Measurements from ENCODE around the gene PBX1.

Gene PBX1

DNA sequence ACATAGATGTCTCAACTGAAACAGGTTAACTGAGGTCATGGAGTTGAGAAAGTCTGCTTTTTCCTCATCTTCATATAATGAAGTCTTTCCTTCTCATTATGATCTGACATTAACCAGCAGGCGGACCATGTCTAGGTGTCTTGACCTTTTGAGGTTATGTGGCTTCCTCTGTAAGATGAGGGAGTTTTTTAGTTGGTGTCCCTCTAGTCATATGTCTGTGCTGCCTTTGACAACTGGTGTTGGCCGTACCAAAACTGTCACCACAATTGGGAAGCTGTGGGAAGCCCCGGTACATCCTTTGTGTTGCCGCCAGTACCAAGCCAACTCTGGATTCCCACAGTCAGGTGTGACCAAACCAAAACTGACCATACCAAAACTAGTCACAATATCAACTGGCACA is 105.1 kb downstream of the PBX1 start:
- FAIRE-seq (no peak), DNase-seq (ENCODE audit: insufficient read length, low spot score) (no peak)
- TF ChIP-seq SPI1 (IDR thresholded peaks at IDR 0.05; ENCODE audit: low read depth, low read length): no peak
- TF ChIP-seq POLR2AphosphoS5 (IDR thresholded peaks at IDR 0.05; ENCODE audit: low read depth, low read length): no peak
- no peak for TF ChIP-seq TAF1 (IDR thresholded peaks at IDR 0.05; ENCODE audit: low read depth, low read length)
- no peak for TF ChIP-seq PAX5 (IDR thresholded peaks at IDR 0.05; ENCODE audit: insufficient read depth, low read length, severe bottlenecking)

DNA sequence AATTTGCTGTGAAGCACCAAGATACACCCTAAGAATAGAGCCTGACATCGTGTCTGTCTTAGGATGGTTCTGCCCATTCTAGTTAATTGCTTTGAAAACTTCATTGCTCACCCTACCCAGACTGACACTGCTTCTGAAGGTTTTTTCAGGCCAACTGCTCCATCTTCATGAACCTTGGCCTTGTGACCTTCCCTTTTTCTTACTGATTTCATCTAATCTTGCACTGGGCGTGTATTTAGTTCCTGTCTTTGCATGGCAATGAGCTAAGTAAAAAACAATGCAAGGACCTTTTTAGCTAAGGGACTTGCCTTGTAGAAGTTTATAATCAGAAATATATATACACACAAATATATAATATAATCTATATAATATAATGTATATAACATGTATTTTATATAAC is 108.0 kb downstream of the PBX1 start:
- TF ChIP-seq TAF1 (IDR thresholded peaks at IDR 0.05; ENCODE audit: low read depth, low read length) (no peak), POLR2AphosphoS5 (IDR thresholded peaks at IDR 0.05; ENCODE audit: low read depth, low read length) (no peak), PAX5 (IDR thresholded peaks at IDR 0.05; ENCODE audit: insufficient read depth, low read length, severe bottlenecking) (no peak), POU2F2 (IDR thresholded peaks at IDR 0.05; ENCODE audit: low read depth, low read length) (no peak), SPI1 (IDR thresholded peaks at IDR 0.05; ENCODE audit: low read depth, low read length) (no peak), POLR2A (IDR thresholded peaks at IDR 0.05; ENCODE audit: low read depth, low read length) (no peak)
- FAIRE-seq (no peak), DNase-seq (ENCODE audit: insufficient read length, low spot score) (no peak)

DNA sequence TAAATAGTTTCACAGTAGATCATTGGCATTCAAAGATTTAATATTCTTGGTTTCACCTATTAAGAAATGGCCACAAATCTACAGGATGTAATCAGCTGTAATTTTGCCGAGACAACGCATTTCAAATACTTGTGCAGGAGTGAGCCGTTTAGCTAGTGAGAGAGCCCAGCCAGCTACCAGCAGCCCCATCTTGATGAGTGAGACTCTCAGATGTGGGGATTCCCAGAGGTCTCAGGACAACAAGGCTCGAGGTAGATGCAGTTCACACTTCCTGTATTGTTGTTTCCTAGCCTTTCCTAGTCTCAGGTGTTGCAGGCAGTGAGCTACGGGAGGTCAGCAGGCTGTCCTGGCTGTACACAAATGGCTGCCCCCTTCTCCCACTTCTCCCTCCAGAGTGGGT is 108.6 kb downstream of the PBX1 start:
- TF ChIP-seq POLR2A (IDR thresholded peaks at IDR 0.05; ENCODE audit: low read depth, low read length) (no peak), POU2F2 (IDR thresholded peaks at IDR 0.05; ENCODE audit: low read depth, low read length) (no peak), TAF1 (IDR thresholded peaks at IDR 0.05; ENCODE audit: low read depth, low read length) (no peak), POLR2AphosphoS5 (IDR thresholded peaks at IDR 0.05; ENCODE audit: low read depth, low read length) (no peak), SPI1 (IDR thresholded peaks at IDR 0.05; ENCODE audit: low read depth, low read length) (no peak), PAX5 (IDR thresholded peaks at IDR 0.05; ENCODE audit: insufficient read depth, low read length, severe bottlenecking) (no peak)
- FAIRE-seq (no peak), DNase-seq (ENCODE audit: insufficient read length, low spot score) (no peak)

DNA sequence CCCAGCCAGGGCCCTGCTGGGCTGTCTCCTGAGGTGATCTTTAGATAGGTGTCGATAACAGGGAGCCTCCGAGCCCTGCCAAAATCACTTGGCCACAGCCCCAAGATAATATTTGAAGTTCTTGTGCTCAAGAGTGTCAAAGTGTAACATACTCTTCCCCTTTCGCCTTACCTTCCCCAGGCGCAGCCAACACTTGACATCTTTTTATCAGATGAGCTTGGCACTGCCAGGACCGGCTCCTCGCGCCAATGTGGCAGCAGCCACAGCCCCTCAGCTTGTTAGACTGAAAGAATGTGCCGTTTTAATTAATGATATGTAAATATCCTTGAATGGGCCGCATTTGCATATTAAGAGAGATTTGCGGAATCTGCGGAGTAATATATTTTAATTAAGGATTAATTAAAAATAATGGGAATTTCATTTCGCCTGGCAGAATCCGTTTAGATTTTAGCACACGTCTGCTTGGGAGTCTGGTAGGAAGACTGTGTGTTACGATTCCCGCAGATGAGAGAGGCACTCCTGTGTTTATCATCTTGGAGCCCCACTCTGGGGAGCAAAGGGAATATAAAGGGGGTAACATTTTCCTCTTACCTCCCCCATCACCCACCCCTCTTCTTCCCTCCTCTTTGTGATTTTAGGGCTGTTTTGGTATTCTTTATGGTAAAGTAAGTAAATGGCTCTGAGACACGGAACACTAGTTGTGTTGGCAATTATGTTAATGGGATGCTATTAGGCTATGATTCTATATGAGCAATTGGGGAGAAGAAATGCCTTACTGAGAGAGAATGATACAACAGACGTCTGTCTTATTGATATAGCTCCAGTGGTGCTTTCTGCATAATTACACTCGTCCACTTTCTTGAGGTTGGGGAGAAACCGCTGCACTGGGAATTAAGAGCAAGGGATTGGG is 109.8 kb downstream of the PBX1 start:
- FAIRE-seq (no peak), DNase-seq (ENCODE audit: insufficient read length, low spot score) (no peak)
- TF ChIP-seq POU2F2 (IDR thresholded peaks at IDR 0.05; ENCODE audit: low read depth, low read length): no peak
- no peak for TF ChIP-seq POLR2AphosphoS5 (IDR thresholded peaks at IDR 0.05; ENCODE audit: low read depth, low read length)
- TF ChIP-seq SPI1 (IDR thresholded peaks at IDR 0.05; ENCODE audit: low read depth, low read length): no peak
- no peak for TF ChIP-seq TAF1 (IDR thresholded peaks at IDR 0.05; ENCODE audit: low read depth, low read length)
- no peak for TF ChIP-seq PAX5 (IDR thresholded peaks at IDR 0.05; ENCODE audit: insufficient read depth, low read length, severe bottlenecking)
- no peak for TF ChIP-seq POLR2A (IDR thresholded peaks at IDR 0.05; ENCODE audit: low read depth, low read length)

DNA sequence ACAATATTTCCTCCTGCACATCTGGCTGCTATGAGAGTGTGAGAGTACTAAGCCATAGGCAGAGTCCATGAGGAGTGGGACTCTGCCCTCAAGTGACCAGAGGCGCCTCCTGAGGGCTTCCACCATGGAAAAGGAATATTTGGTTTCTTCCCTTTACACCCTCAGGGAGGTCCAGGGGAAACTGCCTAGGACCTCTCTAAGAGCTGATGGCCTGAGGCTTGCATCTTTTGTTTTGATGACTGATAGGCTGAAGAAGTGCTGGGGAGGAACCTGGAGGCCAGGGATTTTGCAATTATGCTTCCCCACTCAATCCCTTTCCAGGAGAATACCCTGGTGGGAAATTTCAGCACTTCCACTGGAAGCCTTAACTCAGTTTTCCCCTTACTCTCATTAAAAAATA is 111.0 kb downstream of the PBX1 start:
- TF ChIP-seq POLR2AphosphoS5 (IDR thresholded peaks at IDR 0.05; ENCODE audit: low read depth, low read length): no peak
- no peak for TF ChIP-seq PAX5 (IDR thresholded peaks at IDR 0.05; ENCODE audit: insufficient read depth, low read length, severe bottlenecking)
- no peak for TF ChIP-seq POLR2A (IDR thresholded peaks at IDR 0.05; ENCODE audit: low read depth, low read length)
- TF ChIP-seq POU2F2 (IDR thresholded peaks at IDR 0.05; ENCODE audit: low read depth, low read length): no peak
- TF ChIP-seq SPI1 (IDR thresholded peaks at IDR 0.05; ENCODE audit: low read depth, low read length): no peak
- no peak for TF ChIP-seq TAF1 (IDR thresholded peaks at IDR 0.05; ENCODE audit: low read depth, low read length)
- DNase-seq (ENCODE audit: insufficient read length, low spot score) (no peak), FAIRE-seq (no peak)

DNA sequence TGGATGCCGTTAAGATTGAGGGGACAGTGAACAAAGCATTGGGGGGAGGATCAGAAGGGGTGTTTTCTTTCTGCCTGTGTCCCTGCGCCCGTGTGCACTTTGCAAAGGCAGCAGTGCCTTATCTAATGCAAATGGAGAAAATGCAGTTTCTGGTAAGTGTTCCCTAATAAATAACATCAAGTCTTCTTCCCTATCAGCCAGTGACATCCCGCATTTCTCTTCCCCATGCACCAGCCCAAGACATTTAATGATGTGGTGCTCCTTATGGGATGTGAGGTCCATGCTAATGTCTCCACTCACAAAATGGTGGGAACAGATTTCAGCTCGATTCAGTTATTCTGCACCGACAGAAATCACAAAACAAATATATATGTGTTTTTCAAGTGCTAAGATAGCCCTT is 111.8 kb downstream of the PBX1 start:
- no peak for FAIRE-seq
- TF ChIP-seq TAF1 (IDR thresholded peaks at IDR 0.05; ENCODE audit: low read depth, low read length) (no peak), POU2F2 (IDR thresholded peaks at IDR 0.05; ENCODE audit: low read depth, low read length) (no peak), SPI1 (IDR thresholded peaks at IDR 0.05; ENCODE audit: low read depth, low read length) (no peak), POLR2AphosphoS5 (IDR thresholded peaks at IDR 0.05; ENCODE audit: low read depth, low read length) (no peak), PAX5 (IDR thresholded peaks at IDR 0.05; ENCODE audit: insufficient read depth, low read length, severe bottlenecking) (no peak), POLR2A (IDR thresholded peaks at IDR 0.05; ENCODE audit: low read depth, low read length) (no peak)
- DNase-seq (ENCODE audit: insufficient read length, low spot score): no peak

DNA sequence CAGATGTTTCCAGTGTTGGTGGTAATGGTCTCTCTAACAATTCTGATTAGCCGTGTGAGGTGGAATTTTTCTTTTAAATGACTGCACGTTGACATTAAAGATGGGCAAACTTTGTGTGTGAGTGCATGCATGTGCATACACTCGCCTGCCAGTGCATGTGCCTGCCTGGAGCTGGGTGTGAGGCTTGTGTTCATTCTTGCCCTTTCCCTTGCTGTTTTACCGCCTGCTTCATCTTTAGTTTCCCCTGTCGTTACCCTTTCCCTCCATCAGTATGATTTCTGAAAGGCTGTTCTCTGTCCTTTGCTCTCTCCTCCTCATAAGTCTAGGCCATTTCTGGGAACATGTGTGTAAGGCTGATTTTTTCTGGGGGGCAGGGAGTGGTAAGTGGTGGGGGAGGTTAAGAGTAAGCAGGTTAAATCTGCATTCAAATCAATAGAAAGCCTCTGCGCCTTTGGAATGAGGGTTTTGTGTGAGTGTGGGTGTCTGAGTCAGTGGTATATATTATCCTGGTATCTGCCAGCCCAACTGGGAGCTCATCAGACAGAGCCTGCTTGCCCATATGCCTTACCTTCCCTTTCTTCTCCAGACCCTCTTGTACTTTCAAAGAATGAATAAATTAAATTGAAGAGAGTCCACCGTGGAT is 112.5 kb downstream of the PBX1 start:
- no peak for TF ChIP-seq POLR2AphosphoS5 (IDR thresholded peaks at IDR 0.05; ENCODE audit: low read depth, low read length)
- no peak for TF ChIP-seq SPI1 (IDR thresholded peaks at IDR 0.05; ENCODE audit: low read depth, low read length)
- no peak for TF ChIP-seq TAF1 (IDR thresholded peaks at IDR 0.05; ENCODE audit: low read depth, low read length)
- no peak for TF ChIP-seq POLR2A (IDR thresholded peaks at IDR 0.05; ENCODE audit: low read depth, low read length)
- no peak for TF ChIP-seq POU2F2 (IDR thresholded peaks at IDR 0.05; ENCODE audit: low read depth, low read length)
- FAIRE-seq (no peak), DNase-seq (ENCODE audit: insufficient read length, low spot score) (no peak)

DNA sequence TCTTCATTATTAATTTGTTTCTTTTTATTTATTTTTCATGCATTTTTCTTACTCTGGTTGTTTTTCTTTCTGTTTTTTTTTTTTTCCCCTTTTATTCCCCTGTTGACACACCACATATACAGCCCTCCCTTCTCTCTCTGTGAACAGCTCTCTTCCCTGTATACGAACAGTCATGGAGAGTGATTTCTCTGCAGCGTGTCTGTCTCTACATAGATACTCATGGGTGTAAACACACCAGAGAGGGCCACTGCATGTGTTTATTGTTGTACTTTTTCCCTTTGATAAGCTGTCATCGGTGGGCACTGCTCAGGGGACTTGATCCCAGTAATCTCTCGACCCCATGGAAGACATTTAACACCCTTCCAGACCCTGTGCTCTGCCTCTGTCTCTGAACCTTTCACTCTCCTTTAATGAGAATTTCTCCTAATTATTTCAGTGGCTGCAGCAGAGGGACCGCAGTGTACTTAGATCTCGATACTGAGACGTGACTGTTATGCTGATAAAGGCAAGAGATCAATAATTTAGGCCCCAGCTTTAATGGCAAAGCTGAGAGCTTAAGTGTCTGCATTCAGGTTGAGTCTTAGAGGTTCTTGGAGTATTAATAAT is 113.1 kb downstream of the PBX1 start:
- DNase-seq (ENCODE audit: insufficient read length, low spot score): no peak
- TF ChIP-seq PAX5 (IDR thresholded peaks at IDR 0.05; ENCODE audit: insufficient read depth, low read length, severe bottlenecking) (no peak), POLR2AphosphoS5 (IDR thresholded peaks at IDR 0.05; ENCODE audit: low read depth, low read length) (no peak), POU2F2 (IDR thresholded peaks at IDR 0.05; ENCODE audit: low read depth, low read length) (no peak), SPI1 (IDR thresholded peaks at IDR 0.05; ENCODE audit: low read depth, low read length) (no peak), TAF1 (IDR thresholded peaks at IDR 0.05; ENCODE audit: low read depth, low read length) (no peak), POLR2A (IDR thresholded peaks at IDR 0.05; ENCODE audit: low read depth, low read length) (no peak)
- FAIRE-seq: no peak

DNA sequence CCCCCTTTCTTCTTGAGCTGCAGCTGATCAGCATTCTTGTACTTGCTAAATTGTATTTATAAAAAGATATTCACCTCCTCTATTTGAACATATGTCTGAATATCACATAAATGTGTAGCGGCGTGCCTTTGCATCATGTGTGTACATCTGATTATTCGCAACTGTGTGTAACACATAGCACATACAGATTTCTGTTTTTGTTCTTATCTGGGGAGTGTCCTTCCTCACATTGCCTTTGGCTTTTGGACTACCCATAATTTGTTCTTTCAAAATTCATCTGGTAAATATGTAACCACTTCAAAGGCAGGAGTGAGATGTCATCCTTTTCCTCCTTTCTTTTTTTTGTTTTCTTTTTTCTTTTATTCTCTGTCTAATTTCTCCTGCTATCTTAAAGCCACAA is 113.6 kb downstream of the PBX1 start:
- FAIRE-seq: no peak
- no peak for TF ChIP-seq POLR2AphosphoS5 (IDR thresholded peaks at IDR 0.05; ENCODE audit: low read depth, low read length)
- no peak for DNase-seq (ENCODE audit: insufficient read length, low spot score)

All from GM12891 (cell line).